GM21529 (cell line): ENCODE measurements around the gene MGLL.
"Not testable (repeated sequence)": the region's sequence is repeated elsewhere in the genome, so short reads cannot be mapped to it uniquely, and the experiment has no call there.

Experiments used
- ATAC-seq: cut with Tn5 transposase; IDR thresholded peaks from one replicate; pipeline ENCODE4 v1.9.1; 2021; ENCODE audit not compliant: unreplicated experiment

The MGLL gene

GRCh38 chr3:127665586-127665985, 156.7 kb downstream of the MGLL start:
- no peak for ATAC-seq

GRCh38 chr3:127665165-127665564, 157.2 kb downstream of the MGLL start:
- no peak for ATAC-seq

- ATAC-seq: no peak
Measured at GRCh38 chr3:127663151-127663550, 159.2 kb downstream of the MGLL start.

- ATAC-seq: no peak
Measured at GRCh38 chr3:127662001-127662469, 160.3 kb downstream of the MGLL start.

GRCh38 chr3:127661600-127661999, 160.7 kb downstream of the MGLL start:
- no peak for ATAC-seq

GRCh38 chr3:127660621-127661251, 161.6 kb downstream of the MGLL start:
- no peak for ATAC-seq

GRCh38 chr3:127658234-127658633, 164.1 kb downstream of the MGLL start:
- no peak for ATAC-seq

- ATAC-seq: no peak
Measured at GRCh38 chr3:127656906-127657305, 165.4 kb downstream of the MGLL start.

GRCh38 chr3:127655641-127656040, 166.7 kb downstream of the MGLL start:
- ATAC-seq: no peak

GRCh38 chr3:127654993-127655392, 167.3 kb downstream of the MGLL start:
- ATAC-seq: not testable (repeated sequence)

GRCh38 chr3:127654374-127654773, 167.9 kb downstream of the MGLL start:
- no peak for ATAC-seq

- ATAC-seq: no peak
Measured at GRCh38 chr3:127652246-127652995, 169.9 kb downstream of the MGLL start.

- no peak for ATAC-seq
Measured at GRCh38 chr3:127651516-127652172, 170.7 kb downstream of the MGLL start.

GRCh38 chr3:127650236-127650635, 172.1 kb downstream of the MGLL start:
- ATAC-seq: no peak

- ATAC-seq: no peak
Measured at GRCh38 chr3:127647845-127648204, 174.5 kb downstream of the MGLL start.

- no peak for ATAC-seq
Measured at GRCh38 chr3:127647166-127647844, 175.0 kb downstream of the MGLL start.

- ATAC-seq: no peak
Measured at GRCh38 chr3:127646501-127647046, 175.7 kb downstream of the MGLL start.

GRCh38 chr3:127645371-127646015, 176.8 kb downstream of the MGLL start:
- no peak for ATAC-seq

- ATAC-seq: no peak
Measured at GRCh38 chr3:127644641-127645370, 177.5 kb downstream of the MGLL start.

GRCh38 chr3:127640042-127640355, 182.3 kb downstream of the MGLL start:
- ATAC-seq: no peak
